HEK293 (cell line): ENCODE data around the gene TM7SF2.

Experiments
- GLI2 ChIP-seq: fragments of 450-650 bp; formaldehyde crosslinking; IDR thresholded peaks from 2 replicates; pipeline ENCODE4; 2017; ENCODE audit warnings: missing biosample characterization, missing genetic modification characterization, low read depth, borderline replicate concordance
- MEIS1 ChIP-seq: sonication (generic); formaldehyde crosslinking; IDR thresholded peaks from 2 replicates; pipeline ENCODE4 v1.8.1; 2022; ENCODE audit warnings: missing genetic modification reagents, mild to moderate bottlenecking, borderline replicate concordance
- OVOL3 ChIP-seq: fragments of 450-650 bp; formaldehyde crosslinking; IDR thresholded peaks from 2 replicates; pipeline ENCODE4 v1.5.1; 2016; ENCODE audit warnings: missing biosample characterization, missing genetic modification characterization
- SETDB1 ChIP-seq: IDR thresholded peaks from one replicate; pipeline ENCODE4 v1.6.1; 2017; ENCODE audit warnings: mild to moderate bottlenecking, low read length, moderate library complexity, mixed read lengths; ENCODE audit not compliant: insufficient read length
- ZBTB21 ChIP-seq: fragments of 450-650 bp; formaldehyde crosslinking; IDR thresholded peaks from 2 replicates; pipeline ENCODE4 v1.5.1; 2017; ENCODE audit warnings: missing biosample characterization, missing genetic modification characterization
- ZBTB8A ChIP-seq: fragments of 450-650 bp; formaldehyde crosslinking; IDR thresholded peaks from 2 replicates; pipeline ENCODE4 v1.5.1; 2016; ENCODE audit warnings: missing biosample characterization, missing genetic modification characterization
- ZEB2 ChIP-seq: fragments of 450-650 bp; formaldehyde crosslinking; IDR thresholded peaks from 2 replicates; pipeline ENCODE4 v1.5.1; 2016; ENCODE audit warnings: missing biosample characterization, missing genetic modification characterization
- ZFHX2 ChIP-seq: fragments of 450-650 bp; formaldehyde crosslinking; conservative IDR thresholded peaks from 2 replicates; pipeline ENCODE4 v1.5.1; 2016; ENCODE audit warnings: missing biosample characterization, missing genetic modification characterization
- ZNF138 ChIP-seq: fragments of 450-650 bp; formaldehyde crosslinking; IDR thresholded peaks from 2 replicates; pipeline ENCODE4 v1.5.1; 2016; ENCODE audit warnings: missing biosample characterization, missing genetic modification characterization, borderline replicate concordance
- ZNF140 ChIP-seq: fragments of 450-650 bp; formaldehyde crosslinking; IDR thresholded peaks from 2 replicates; pipeline ENCODE4 v1.5.1; 2016; ENCODE audit warnings: missing biosample characterization, missing genetic modification characterization
- ZNF175 ChIP-seq: fragments of 450-650 bp; formaldehyde crosslinking; IDR thresholded peaks from 2 replicates; pipeline ENCODE4 v1.5.1; 2016; ENCODE audit warnings: missing biosample characterization, missing genetic modification characterization
- ZNF223 ChIP-seq: fragments of 450-650 bp; formaldehyde crosslinking; IDR thresholded peaks from 2 replicates; pipeline ENCODE4 v1.5.1; 2016; ENCODE audit warnings: missing biosample characterization, missing genetic modification characterization
- ZNF366 ChIP-seq: fragments of 450-650 bp; formaldehyde crosslinking; conservative IDR thresholded peaks from 2 replicates; pipeline ENCODE4 v1.5.1; 2016; ENCODE audit warnings: missing biosample characterization, missing genetic modification characterization
- ZNF37A ChIP-seq: fragments of 450-650 bp; IDR thresholded peaks from 2 replicates; pipeline ENCODE4 v1.5.1; 2018; ENCODE audit warnings: missing biosample characterization, missing genetic modification characterization
- ZNF426 ChIP-seq: fragments of 450-650 bp; formaldehyde crosslinking; IDR thresholded peaks from 2 replicates; pipeline ENCODE4 v1.5.1; 2017; ENCODE audit warnings: missing biosample characterization, missing genetic modification characterization, mild to moderate bottlenecking, inconsistent platforms, moderate library complexity
- ZNF501 ChIP-seq: fragments of 450-650 bp; formaldehyde crosslinking; IDR thresholded peaks from 2 replicates; pipeline ENCODE4 v1.5.1; 2016; ENCODE audit warnings: missing biosample characterization, missing genetic modification characterization
- ZNF548 ChIP-seq: fragments of 450-650 bp; formaldehyde crosslinking; IDR thresholded peaks from 2 replicates; pipeline ENCODE4 v1.5.1; 2016; ENCODE audit warnings: missing biosample characterization, missing genetic modification characterization
- ZNF585B ChIP-seq: fragments of 450-650 bp; formaldehyde crosslinking; IDR thresholded peaks from 2 replicates; pipeline ENCODE4 v1.5.1; 2016; ENCODE audit warnings: missing biosample characterization, missing genetic modification characterization
- ZNF626 ChIP-seq: fragments of 450-650 bp; sonication (Bioruptor Pico); formaldehyde crosslinking; IDR thresholded peaks from 2 replicates; pipeline ENCODE4 v1.5.1; 2018; ENCODE audit warnings: missing biosample characterization, missing genetic modification characterization, inconsistent platforms
- ZNF701 ChIP-seq: fragments of 450-650 bp; formaldehyde crosslinking; IDR thresholded peaks from 2 replicates; pipeline ENCODE4 v1.5.1; 2016; ENCODE audit warnings: missing biosample characterization, missing genetic modification characterization
- ZNF747 ChIP-seq: fragments of 450-650 bp; formaldehyde crosslinking; IDR thresholded peaks from 2 replicates; pipeline ENCODE4 v1.5.1; 2016; ENCODE audit warnings: missing biosample characterization, missing genetic modification characterization
- ZNF76 ChIP-seq: fragments of 450-650 bp; formaldehyde crosslinking; IDR thresholded peaks from 2 replicates; pipeline ENCODE4; 2016; ENCODE audit warnings: low read depth, missing biosample characterization, missing genetic modification characterization, borderline replicate concordance
- ZNF768 ChIP-seq: fragments of 450-650 bp; formaldehyde crosslinking; IDR thresholded peaks from 2 replicates; pipeline ENCODE4 v1.5.1; 2018; ENCODE audit warnings: missing biosample characterization, mild to moderate bottlenecking, missing genetic modification characterization
- ZNF777 ChIP-seq: fragments of 450-650 bp; formaldehyde crosslinking; IDR thresholded peaks from 2 replicates; pipeline ENCODE4 v1.5.1; 2017; ENCODE audit warnings: missing biosample characterization, missing genetic modification characterization, borderline replicate concordance
- ZSCAN23 ChIP-seq: fragments of 450-650 bp; formaldehyde crosslinking; IDR thresholded peaks from 2 replicates; pipeline ENCODE4 v1.5.1; 2016; ENCODE audit warnings: missing biosample characterization, missing genetic modification characterization
- TF ChIP-seq, protein P1 (sequence below): fragments of 450-650 bp; formaldehyde crosslinking; conservative IDR thresholded peaks from 2 replicates; pipeline ENCODE4 v1.5.1; 2016; ENCODE audit warnings: low read depth, missing biosample characterization, missing genetic modification characterization
- TF ChIP-seq, protein P2 (sequence below): fragments of 450-650 bp; formaldehyde crosslinking; IDR thresholded peaks from 2 replicates; pipeline ENCODE4 v1.5.1; 2016; ENCODE audit warnings: missing biosample characterization, missing genetic modification characterization, low read depth
- TF ChIP-seq, protein P3 (sequence below): IDR thresholded peaks from 2 replicates; pipeline ENCODE4 v1.6.1; 2011; ENCODE audit warnings: mild to moderate bottlenecking, low read depth, low read length, borderline replicate concordance
- TF ChIP-seq, protein P4 (sequence below): fragments of 450-650 bp; formaldehyde crosslinking; IDR thresholded peaks from 2 replicates; pipeline ENCODE4 v1.5.1; 2016; ENCODE audit warnings: missing biosample characterization, missing genetic modification characterization
- TF ChIP-seq, protein P5 (sequence below): fragments of 450-650 bp; formaldehyde crosslinking; IDR thresholded peaks from 2 replicates; pipeline ENCODE4 v1.5.1; 2016; ENCODE audit warnings: missing biosample characterization, missing genetic modification characterization, borderline replicate concordance

Gene TM7SF2

GRCh38 chr11:65083834-65084597, 27.7 kb upstream of the TM7SF2 start, which contains the start of the genes CDCA5 and ZFPL1 (continued):
- TF ChIP-seq, protein P1, sequence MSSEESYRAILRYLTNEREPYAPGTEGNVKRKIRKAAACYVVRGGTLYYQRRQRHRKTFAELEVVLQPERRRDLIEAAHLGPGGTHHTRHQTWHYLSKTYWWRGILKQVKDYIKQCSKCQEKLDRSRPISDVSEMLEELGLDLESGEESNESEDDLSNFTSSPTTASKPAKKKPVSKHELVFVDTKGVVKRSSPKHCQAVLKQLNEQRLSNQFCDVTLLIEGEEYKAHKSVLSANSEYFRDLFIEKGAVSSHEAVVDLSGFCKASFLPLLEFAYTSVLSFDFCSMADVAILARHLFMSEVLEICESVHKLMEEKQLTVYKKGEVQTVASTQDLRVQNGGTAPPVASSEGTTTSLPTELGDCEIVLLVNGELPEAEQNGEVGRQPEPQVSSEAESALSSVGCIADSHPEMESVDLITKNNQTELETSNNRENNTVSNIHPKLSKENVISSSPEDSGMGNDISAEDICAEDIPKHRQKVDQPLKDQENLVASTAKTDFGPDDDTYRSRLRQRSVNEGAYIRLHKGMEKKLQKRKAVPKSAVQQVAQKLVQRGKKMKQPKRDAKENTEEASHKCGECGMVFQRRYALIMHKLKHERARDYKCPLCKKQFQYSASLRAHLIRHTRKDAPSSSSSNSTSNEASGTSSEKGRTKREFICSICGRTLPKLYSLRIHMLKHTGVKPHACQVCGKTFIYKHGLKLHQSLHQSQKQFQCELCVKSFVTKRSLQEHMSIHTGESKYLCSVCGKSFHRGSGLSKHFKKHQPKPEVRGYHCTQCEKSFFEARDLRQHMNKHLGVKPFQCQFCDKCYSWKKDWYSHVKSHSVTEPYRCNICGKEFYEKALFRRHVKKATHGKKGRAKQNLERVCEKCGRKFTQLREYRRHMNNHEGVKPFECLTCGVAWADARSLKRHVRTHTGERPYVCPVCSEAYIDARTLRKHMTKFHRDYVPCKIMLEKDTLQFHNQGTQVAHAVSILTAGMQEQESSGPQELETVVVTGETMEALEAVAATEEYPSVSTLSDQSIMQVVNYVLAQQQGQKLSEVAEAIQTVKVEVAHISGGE (tag by site-specific recombination), result peak; percentile 95
- TF ChIP-seq ZNF76 (peak; percentile 85), ZNF366 (no peak; the same call in 1 of the 2 replicates), ZBTB21 (tag by site-specific recombination) (peak; percentile 87), ZSCAN23 (no peak), ZNF768 (tag by site-specific recombination) (no peak), ZNF37A (tag by site-specific recombination) (no peak), ZBTB8A (tag by site-specific recombination) (peak; percentile 95), ZNF701 (tag by site-specific recombination) (no peak), OVOL3 (tag by site-specific recombination) (peak; percentile 95), SETDB1 (no peak), ZNF585B (no peak), ZNF626 (tag by site-specific recombination) (no peak), ZEB2 (peak; percentile 81; the same call in 1 of the 2 replicates), ZNF175 (tag by site-specific recombination) (no peak), ZNF140 (tag by site-specific recombination) (no peak), ZNF223 (tag by site-specific recombination) (no peak), ZNF548 (tag by site-specific recombination) (no peak), MEIS1 (no peak), ZNF426 (tag by site-specific recombination) (no peak), ZNF501 (tag by site-specific recombination) (peak; percentile 81), ZNF138 (tag by site-specific recombination) (no peak), GLI2 (no peak), ZNF777 (tag by site-specific recombination) (no peak), ZFHX2 (tag by site-specific recombination) (no peak; the same call in 1 of the 2 replicates), ZNF747 (tag by site-specific recombination) (no peak)
- TF ChIP-seq, protein P2, sequence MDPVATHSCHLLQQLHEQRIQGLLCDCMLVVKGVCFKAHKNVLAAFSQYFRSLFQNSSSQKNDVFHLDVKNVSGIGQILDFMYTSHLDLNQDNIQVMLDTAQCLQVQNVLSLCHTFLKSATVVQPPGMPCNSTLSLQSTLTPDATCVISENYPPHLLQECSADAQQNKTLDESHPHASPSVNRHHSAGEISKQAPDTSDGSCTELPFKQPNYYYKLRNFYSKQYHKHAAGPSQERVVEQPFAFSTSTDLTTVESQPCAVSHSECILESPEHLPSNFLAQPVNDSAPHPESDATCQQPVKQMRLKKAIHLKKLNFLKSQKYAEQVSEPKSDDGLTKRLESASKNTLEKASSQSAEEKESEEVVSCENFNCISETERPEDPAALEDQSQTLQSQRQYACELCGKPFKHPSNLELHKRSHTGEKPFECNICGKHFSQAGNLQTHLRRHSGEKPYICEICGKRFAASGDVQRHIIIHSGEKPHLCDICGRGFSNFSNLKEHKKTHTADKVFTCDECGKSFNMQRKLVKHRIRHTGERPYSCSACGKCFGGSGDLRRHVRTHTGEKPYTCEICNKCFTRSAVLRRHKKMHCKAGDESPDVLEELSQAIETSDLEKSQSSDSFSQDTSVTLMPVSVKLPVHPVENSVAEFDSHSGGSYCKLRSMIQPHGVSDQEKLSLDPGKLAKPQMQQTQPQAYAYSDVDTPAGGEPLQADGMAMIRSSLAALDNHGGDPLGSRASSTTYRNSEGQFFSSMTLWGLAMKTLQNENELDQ (tag by site-specific recombination), result no peak
- TF ChIP-seq, protein P3, sequence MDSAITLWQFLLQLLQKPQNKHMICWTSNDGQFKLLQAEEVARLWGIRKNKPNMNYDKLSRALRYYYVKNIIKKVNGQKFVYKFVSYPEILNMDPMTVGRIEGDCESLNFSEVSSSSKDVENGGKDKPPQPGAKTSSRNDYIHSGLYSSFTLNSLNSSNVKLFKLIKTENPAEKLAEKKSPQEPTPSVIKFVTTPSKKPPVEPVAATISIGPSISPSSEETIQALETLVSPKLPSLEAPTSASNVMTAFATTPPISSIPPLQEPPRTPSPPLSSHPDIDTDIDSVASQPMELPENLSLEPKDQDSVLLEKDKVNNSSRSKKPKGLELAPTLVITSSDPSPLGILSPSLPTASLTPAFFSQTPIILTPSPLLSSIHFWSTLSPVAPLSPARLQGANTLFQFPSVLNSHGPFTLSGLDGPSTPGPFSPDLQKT, result no peak; the same call in 1 of the 2 replicates
- TF ChIP-seq, protein P4, sequence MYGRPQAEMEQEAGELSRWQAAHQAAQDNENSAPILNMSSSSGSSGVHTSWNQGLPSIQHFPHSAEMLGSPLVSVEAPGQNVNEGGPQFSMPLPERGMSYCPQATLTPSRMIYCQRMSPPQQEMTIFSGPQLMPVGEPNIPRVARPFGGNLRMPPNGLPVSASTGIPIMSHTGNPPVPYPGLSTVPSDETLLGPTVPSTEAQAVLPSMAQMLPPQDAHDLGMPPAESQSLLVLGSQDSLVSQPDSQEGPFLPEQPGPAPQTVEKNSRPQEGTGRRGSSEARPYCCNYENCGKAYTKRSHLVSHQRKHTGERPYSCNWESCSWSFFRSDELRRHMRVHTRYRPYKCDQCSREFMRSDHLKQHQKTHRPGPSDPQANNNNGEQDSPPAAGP (tag by site-specific recombination), result peak; percentile 73
- TF ChIP-seq, protein P5, sequence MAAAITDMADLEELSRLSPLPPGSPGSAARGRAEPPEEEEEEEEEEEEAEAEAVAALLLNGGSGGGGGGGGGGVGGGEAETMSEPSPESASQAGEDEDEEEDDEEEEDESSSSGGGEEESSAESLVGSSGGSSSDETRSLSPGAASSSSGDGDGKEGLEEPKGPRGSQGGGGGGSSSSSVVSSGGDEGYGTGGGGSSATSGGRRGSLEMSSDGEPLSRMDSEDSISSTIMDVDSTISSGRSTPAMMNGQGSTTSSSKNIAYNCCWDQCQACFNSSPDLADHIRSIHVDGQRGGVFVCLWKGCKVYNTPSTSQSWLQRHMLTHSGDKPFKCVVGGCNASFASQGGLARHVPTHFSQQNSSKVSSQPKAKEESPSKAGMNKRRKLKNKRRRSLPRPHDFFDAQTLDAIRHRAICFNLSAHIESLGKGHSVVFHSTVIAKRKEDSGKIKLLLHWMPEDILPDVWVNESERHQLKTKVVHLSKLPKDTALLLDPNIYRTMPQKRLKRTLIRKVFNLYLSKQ, result no peak
